GM19193 (cell line): ENCODE results near the gene LENEP.
A peak's percentile ranks its signal among the peaks of the same experiment; 100 is the strongest.

ENCODE experiments used
- POLR2A ChIP-seq: IDR thresholded peaks from 4 replicates; pipeline ENCODE4 v1.6.1; 2011; ENCODE audit not compliant: insufficient read depth, insufficient read length; ENCODE audit errors: extremely low read depth

LENEP gene

GRCh38 chr1:154998818-154999570 is 5.6 kb downstream of the LENEP start:
- TF ChIP-seq POLR2A, result peak; percentile 63

- TF ChIP-seq POLR2A, result no peak
Observed at GRCh38 chr1:154999571-155000410, 6.4 kb downstream of the LENEP start.

GRCh38 chr1:155000411-155000725 is 7.0 kb downstream of the LENEP start:
- no peak for TF ChIP-seq POLR2A

GRCh38 chr1:155000726-155001424 is 7.5 kb downstream of the LENEP start:
- TF ChIP-seq POLR2A, result peak; percentile 65

GRCh38 chr1:155001425-155001674 is 8.0 kb downstream of the LENEP start:
- TF ChIP-seq POLR2A, result no peak

GRCh38 chr1:155001675-155002463 is 8.5 kb downstream of the LENEP start:
- no peak for TF ChIP-seq POLR2A

- TF ChIP-seq POLR2A, result no peak
Observed at GRCh38 chr1:155002464-155003226, 9.3 kb downstream of the LENEP start, which contains the start of gene ZBTB7B. Gene ZBTB7B (plus strand): TSS chr1:155002802. CDS start chr1:155014661, 11,859 bp downstream.

- TF ChIP-seq POLR2A, result no peak
Observed at GRCh38 chr1:155003227-155003765, 9.9 kb downstream of the LENEP start.

- no peak for TF ChIP-seq POLR2A
Observed at GRCh38 chr1:155003766-155004351, 10.5 kb downstream of the LENEP start.

GRCh38 chr1:155004352-155005075 is 11.1 kb downstream of the LENEP start:
- TF ChIP-seq POLR2A, result no peak

- no peak for TF ChIP-seq POLR2A
Observed at GRCh38 chr1:155005076-155006011, 12.0 kb downstream of the LENEP start.

- no peak for TF ChIP-seq POLR2A
Observed at GRCh38 chr1:155006601-155007101, 13.3 kb downstream of the LENEP start.
